Measurements from ENCODE around the gene NPAS3. TPM values are rescaled to one million over a fixed set of nuclear protein-coding genes. Genes with fewer than 3 reads are reported as not detected.
A peak's percentile ranks its signal among the peaks of the same experiment; 100 is the strongest.

Gene NPAS3
- polyA plus RNA-seq, 4 donors, result 1.6 to 9.6 (median 8.4) TPM

DNA sequence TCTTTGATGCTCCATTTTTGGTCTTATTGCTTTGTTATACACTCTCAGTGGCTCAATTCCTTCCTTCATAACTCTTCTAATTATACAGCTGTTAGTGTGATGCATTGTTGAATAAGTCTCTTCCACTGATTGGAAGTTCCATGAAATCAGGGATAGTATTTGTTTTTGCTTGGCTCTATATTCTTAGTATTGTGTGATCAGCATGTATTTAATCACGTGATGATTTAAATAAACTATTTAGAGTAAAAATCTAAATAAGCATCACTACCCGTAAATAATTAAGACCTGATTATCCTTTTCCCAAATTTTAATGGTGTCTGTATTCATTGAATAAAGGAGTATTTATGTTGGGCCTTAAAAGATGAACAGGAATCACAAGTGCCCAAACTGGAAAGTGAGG, 355.7 kb downstream of the NPAS3 start:
- no peak for DNase-seq (ENCODE audit: low read depth in 4 of 4, low spot score in 3 of 4)

DNA sequence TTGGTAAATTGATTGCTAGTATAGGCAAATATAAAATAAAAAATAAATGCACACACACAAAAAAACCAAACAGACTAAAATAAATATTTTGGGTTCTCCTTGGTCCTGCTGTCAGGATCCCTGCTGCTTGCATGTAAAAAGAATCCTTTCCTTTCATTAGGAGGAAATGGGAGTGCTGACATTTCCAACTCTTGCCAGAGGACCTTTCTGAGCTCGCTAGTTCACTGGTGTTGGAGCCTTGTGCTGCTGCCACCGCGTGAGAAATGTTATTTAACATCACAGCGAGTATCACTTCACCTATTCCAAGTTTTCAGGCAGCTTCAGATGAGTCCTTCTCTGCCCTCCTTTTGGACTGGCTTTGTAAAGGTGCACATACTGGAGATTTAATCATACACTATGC, 358.9 kb downstream of the NPAS3 start:
- DNase-seq (ENCODE audit: low read depth in 4 of 4, low spot score in 3 of 4), result no peak

DNA sequence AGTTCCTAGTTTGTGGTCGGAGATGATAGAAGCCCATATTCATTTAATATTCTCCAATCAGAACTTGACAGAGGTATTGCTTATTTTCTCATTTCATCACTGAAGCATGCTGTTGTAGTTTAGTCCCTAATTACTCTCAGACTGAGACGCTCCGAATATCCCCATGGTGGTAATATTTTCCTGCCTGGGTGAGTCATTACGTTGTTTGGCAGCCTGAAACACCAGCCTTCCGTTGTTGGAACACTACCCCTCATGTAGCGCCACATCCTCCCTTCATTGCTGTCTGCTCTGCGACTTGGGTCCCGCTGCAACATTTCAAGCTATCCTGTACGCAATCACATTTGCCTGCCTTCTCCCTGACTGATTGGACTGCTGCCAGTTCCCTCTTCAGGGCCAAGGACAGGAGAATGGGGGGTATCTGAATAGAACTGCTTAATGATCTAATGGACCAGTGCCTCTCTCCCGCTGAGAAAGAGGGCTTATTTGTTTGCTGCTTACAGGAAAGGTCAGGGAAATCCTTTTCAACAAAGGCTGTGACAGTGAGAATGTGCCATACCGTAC, 369.1 kb downstream of the NPAS3 start:
- peak in 1 of 4 donors; percentile 6 for DNase-seq (ENCODE audit: low read depth in 4 of 4, low spot score in 3 of 4)

DNA sequence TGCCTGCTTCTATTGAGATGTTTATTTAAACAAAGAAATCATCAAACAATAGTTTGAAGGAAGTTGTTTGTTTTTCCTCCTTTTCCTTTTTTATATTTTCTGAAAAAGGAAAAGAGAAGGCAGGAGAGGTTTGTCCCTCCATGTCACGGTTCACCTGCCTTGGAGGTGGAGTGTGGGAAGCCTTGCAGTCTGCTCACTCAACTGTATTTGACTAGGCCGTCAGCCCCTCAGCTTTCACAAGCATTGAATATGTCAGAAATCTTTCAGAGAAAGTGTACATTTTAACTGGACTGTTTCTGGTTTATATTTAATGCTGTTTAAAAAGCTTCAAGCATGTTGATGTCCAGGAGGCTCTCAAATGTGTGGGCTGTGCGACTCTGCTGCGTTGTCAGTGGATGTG, 370.4 kb downstream of the NPAS3 start:
- peak in 1 of 4 donors; percentile 12 for DNase-seq (ENCODE audit: low read depth in 4 of 4, low spot score in 3 of 4)

DNA sequence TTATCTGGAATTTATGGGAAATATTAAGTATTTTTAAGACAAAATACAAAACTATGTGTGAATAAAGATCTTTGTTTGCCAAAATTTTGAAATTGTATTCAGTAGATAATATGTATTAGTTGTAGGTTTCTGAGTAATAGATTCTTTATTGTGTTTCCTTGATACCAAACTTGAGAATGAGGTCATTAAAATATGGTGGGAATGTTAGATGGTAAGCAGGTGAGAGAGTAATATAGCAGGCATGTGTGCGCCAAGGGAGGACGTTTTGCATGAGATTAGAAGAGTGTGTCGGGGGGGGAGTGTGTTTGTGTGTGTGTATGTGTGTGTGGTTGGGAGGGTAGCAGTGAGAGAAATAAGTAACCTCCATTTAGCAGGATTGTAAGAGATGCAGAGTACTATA, 376.5 kb downstream of the NPAS3 start:
- no peak for DNase-seq (ENCODE audit: low read depth in 4 of 4, low spot score in 3 of 4)

DNA sequence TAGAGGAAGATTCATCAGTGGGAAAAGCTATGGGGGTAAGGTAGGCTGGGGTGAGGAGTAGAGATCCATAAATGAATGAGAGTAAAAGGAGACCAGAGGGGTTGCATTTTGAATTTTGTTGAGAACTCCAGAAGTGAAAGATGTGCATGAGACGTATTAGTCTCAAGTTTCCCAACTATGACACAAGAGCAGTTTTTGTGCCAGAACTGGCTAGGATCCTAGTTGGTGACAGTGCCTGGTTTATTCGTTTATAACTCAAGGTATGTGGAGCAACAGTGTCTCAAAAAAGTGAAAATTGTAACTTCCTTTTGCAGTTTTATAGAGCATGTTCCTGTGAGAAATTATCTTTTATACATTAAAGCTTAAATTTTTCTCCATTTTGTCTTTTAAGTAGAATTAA, 377.0 kb downstream of the NPAS3 start:
- no peak for DNase-seq (ENCODE audit: low read depth in 4 of 4, low spot score in 3 of 4)

DNA sequence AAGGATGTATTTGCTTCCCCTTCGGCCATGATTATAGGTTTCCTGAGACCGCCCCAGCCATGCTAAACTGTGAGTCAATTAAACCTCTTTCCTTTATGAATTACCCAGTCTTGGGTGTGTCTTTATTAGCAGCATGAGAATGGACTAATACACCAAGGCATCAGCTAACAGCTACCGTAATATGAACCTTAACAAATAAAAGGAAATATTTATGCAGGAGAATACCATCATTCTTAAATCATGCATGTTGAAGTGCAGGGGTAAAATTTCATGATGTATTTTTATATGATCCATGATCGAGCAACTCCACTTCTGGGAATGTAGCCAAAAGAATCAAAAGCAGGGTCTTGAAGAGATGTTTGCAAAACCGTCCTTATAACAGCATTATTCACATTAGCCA, 379.0 kb downstream of the NPAS3 start:
- DNase-seq (ENCODE audit: low read depth in 4 of 4, low spot score in 3 of 4), result no peak

DNA sequence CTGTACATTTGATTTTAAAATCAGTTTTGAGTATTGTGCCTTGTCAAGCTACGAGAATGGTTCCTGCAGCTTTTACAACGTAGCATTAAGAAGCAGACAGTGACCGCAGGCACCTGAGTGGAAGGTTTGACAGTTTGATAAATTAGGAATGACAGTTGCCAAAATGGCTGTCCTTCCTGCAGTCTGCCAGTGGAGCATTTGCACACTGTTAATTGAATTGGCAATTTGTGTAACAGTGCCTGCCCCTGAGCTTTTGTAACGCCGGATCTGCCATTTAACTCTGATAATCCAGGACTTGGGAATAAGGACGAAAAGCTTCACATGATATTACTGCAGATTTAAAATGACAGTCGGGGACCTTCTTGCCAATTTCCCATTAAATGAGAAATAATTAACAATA, 385.3 kb downstream of the NPAS3 start:
- DNase-seq (ENCODE audit: low read depth in 4 of 4, low spot score in 3 of 4), result no peak

DNA sequence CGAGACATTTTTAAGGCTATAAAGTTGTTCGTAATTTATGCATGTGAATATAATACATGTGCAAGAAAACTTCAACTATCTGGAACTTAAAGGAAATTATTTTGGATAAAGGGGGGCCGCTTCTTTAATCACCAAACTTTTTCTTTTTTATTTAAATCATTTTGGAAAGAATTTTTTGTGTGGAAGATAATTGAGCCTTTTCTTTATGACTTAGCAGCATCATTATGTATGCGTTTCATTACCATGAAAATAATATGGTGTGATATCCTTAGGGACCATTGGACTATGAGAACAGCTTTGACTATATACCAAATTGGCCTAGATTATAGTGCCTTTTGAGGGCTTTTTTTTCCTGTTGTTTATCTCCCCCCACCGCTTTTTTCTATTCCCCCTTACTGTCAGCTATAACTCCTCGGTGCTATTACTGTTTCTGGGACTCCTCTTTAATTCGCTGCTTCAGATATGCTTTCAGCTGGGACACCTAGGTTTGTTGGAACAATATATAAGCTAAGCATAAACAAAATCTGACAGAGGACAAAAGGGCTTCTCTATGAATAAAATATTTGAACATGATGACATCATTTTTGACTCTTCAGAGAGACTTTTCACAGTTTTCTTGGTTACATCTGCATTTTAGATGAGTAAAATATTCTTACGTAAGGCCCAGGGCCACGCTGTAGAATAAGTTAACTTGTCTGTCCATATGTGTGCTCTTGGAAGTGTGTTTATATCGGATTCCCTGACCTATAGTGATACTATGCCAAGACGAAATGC, 392.7 kb downstream of the NPAS3 start:
- DNase-seq (ENCODE audit: low read depth in 4 of 4, low spot score in 3 of 4), result no peak

DNA sequence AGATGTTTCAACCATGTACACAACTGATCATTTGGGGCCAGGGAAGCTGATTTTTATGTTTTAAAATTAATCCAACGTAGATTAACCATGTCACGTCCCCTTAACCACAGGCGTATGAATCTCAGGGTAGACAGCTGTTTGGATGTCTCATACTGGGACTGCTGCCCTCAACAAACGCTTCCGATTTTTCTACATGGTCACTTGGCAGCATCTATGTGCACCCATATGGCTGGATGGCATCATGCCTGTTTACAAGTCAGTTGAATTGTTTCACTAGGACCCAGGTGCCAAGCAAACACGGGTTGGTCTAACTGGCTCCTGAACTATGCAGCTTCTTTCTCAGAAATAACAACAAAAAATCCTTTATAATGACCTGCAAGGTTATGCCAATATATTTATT, 393.8 kb downstream of the NPAS3 start:
- DNase-seq (ENCODE audit: low read depth in 4 of 4, low spot score in 3 of 4), result no peak

DNA sequence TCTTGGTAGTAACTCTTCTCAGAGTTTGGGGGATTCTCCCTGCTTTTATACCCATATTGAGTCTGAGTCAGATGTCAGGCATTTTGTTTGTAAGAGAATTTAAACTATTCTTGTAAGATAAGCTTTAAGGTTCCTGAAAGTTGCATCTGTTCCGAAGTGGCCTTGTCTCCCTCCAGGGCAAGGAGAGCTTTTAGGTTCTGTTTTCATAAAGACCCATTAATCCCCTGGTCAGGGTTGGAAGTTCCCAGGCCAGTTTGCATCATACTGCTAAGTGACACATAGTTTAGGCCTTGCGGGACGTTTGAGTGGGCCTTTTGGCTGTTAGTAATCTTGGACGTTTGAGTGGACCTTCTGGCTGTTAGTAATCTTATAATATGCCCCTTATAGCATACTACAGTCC, 396.7 kb downstream of the NPAS3 start:
- DNase-seq (ENCODE audit: low read depth in 4 of 4, low spot score in 3 of 4), result no peak

DNA sequence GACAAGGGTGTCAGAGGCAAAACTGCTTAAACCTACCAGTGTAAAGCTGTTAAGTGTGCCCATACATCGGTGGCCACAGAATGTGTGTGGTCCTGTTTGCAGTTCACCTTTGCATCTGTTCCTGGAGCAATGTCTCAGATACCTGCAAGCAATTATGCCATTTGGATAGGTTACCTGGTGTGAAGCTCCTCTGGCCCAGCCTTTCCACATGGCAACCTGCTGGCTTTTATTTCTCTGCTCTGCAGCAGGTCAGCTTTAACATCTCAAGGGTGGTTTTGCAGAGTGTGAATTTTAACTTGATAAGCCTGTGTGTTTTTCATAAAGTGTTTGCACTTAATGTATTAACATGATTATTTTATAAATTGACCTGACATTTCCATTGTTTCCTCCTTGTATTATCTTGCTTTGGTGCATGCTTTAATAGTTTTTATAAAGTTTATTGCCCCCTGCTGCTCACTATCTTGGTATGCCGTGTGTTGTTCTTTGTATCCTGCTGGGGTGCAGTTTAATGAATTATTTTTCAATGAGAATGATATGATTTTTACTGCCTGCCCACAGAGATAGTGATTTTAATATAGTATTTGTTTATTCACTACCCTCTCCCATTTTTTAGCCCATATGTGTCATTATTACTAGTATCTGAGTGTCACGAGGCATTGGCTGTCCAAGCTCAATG, 403.8 kb downstream of the NPAS3 start:
- no peak for DNase-seq (ENCODE audit: low read depth in 4 of 4, low spot score in 3 of 4)

DNA sequence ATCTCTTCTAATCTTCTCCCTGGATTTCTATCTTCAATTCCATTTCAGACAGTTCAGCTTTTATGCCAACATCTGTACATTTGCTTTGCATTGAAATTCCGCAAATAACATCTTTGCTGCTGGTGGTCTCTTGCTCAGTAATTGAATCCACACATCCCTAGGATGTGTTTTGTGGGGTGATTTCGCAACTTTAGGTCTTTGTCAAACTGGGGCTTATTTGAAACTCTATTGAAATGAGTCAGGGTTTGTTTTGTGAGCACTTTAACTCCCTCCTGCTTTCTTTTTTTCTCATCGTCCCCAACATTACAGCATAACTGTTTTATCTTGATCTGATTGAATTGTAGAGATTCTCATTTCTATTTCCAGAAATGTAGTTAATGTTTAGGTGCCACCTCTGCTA, 404.3 kb downstream of the NPAS3 start:
- DNase-seq (ENCODE audit: low read depth in 4 of 4, low spot score in 3 of 4), result no peak

DNA sequence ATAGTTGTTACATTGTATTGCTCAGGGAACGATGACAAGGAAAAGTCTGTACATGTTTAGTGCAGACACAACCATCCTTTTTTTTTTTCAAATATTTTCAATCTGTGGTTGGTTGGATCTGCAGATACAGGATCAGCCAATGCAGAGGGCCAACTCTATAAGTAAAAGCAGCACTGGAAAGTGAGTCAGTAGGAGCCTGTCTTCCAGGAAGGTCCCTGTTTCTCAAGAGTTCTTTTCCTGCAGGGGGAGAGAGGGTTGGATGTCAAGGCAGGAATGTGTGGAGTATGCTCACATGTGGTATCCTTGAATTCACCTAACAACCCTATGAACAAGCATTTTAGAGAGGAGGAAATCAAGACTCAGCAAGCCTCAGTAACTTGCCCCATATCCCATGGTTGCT, 409.1 kb downstream of the NPAS3 start:
- DNase-seq (ENCODE audit: low read depth in 4 of 4, low spot score in 3 of 4), result no peak

DNA sequence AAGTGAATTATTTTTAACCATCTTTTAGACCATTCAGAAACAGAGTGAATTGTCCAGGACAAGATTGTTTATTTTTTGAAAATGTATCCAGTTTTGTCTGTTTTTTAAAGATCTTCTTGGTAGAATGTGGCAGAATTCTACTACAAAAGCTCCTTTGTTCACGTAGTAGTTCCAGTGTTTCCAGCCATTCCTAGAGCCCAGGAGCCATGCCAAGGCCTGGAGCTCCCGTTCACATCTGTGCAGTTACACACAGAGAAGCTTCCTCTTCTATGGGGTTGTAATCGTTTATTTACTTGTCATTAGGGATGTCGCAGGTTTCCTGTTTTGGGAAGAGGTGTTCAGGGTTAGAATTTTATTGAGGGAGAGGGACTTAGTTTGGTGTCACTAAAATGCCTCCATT, 409.8 kb downstream of the NPAS3 start:
- DNase-seq (ENCODE audit: low read depth in 4 of 4, low spot score in 3 of 4), result no peak

DNA sequence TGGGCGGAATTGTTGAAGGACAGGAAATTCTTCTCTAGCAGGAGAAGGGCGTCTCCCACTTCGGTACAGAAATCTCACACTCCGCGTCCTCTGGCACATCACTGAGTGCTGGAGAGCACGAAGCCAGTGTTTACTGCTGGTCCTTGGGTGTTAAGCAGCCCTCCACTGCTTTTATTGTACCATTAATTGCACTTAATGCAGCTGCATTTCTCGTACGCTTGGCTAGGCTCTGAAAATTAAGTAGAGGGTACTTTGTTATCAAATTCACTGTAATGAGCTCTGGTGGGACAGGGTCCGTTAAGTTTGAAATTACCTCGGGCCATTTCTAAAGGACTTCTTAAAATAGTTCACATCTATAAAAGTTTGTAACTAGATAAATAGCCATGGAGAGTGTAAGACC, 411.2 kb downstream of the NPAS3 start:
- peak in 2 of 4 donors; percentile 8 to 50 for DNase-seq (ENCODE audit: low read depth in 4 of 4, low spot score in 3 of 4)

DNA sequence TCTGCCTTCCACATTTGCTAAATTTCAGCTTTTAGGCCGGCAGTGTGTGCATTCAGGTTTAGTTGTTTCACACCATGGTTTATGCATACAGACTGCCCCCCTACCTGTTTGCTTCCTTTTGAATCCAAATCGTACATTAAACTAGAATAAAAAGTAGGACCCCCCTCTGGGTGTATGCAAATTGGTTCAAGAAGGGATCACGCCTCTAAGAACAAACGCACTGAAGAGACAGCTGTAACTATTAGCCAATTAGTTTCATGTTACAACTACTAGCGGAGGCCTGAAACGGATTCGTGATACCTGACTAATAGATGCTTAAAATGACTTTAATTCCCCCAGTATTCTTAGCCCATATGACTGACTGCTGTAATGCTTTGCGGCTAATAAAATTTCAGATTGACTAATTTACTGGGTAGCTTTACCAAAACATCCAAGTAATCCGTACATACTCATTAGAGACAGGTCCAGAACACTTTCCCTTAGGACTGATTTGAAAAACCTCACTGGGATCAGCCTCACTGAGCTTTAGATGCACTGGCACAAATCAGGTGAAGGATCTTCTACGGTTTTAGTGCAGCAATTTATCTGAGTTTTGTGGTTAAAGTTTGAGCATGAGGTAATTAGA, 411.8 kb downstream of the NPAS3 start:
- peak in 1 of 4 donors; percentile 22 for DNase-seq (ENCODE audit: low read depth in 4 of 4, low spot score in 3 of 4)

DNA sequence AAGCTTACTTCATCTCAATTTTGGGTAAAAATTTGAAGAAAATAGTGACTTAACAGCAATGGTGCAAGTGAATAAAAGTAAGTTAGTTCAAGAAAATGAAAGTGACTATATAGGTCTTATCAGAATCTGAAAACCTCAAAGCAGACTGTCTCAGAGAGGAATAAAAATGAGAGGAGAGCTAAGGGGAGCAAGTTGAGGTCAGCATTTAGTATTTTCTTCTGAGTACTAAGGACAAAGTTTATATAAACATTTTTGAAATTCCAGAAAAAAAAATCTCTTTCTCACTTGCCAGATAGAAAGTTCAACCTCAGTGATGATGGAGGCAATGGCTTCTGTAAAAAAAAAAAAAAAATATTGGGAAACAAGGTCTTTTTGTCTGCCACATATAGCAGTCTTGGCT, 414.1 kb downstream of the NPAS3 start:
- no peak for DNase-seq (ENCODE audit: low read depth in 4 of 4, low spot score in 3 of 4)

DNA sequence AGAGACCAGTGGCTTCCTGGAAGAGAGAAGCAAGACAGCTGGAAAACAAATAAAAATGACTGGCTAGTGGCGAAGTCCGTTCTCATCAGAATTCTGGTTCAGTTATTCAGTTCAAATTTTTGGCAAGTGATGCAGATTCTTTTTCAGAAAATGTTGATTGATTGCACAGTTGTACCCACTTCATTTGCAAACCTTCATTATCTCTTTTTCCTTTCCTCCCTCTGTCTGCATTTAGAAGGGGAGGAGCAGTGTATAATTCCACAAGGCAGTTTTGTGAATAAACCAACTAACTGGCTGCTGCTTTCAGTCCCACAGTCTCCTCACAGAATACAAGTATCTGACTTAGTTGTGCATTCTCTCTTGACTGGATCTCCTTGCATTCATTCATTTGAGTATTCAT, 417.5 kb downstream of the NPAS3 start:
- no peak for DNase-seq (ENCODE audit: low read depth in 4 of 4, low spot score in 3 of 4)

DNA sequence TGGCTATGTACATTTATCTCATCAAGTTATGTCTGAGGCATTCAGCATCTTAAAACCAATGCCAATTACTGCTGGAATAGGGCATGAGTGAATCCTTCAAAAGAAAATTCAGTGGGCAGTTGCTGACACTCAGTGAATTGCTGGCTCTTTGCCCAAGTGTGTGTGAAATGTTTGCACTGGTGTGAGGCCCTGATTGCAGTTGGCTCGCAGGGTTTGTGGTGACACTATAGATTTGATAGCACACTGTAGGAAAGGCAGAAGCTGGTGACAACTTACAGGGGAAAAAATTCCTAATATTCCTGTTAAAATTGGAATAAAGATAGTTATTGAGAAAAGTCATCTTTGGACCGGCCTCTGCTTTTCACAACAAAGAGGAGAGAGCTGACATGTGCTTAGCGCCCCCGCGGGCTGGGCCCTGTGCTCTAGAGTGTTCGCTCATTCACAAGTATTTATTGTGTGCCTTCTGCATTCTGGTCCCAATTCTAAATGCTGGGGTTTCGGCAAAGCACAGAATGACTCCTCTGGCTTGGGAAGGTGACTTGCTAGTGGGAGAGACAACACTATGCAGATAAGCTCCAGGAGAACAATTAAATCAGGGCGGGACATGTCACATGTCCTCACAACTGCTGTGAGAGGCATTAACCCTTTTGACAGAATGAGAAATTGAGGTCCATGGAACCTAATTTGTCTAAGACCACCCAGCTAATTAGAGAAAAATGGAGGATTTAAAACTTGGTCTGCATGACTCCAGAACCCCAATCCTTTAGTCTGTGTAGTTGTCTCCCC, 418.7 kb downstream of the NPAS3 start:
- DNase-seq (ENCODE audit: low read depth in 4 of 4, low spot score in 3 of 4), result no peak
